IMR-90 (cell line): ENCODE results near the gene SAYSD1. TPM values are rescaled to one million over a fixed set of nuclear protein-coding genes. Genes with fewer than 3 reads are reported as not detected.

Source experiments
- ATAC-seq: fragments of 200-7000 bp; cut with Tn5 transposase; 2 replicates; pipeline ENCODE4 v1.9.1; 2020; ENCODE audit warnings: low read depth, mild to moderate bottlenecking, moderate library complexity
- BruUV-seq: library from RNA; stranded (reverse); fragments of 400-500 nt; replicated peaks from 2 replicates; lab custom pipeline; 2021; lab: Mats Ljungman, UMichigan
- CTCF ChIA-PET: fragments of 300-600 bp; formaldehyde crosslinking; extraction: SDS; loops from one replicate; lab custom pipeline; 2021; ENCODE audit warnings: antibody characterized with exemption; lab: Yijun Ruan, JAX
- POLR2A ChIA-PET: fragments of 300-600 bp; sonication (Branson Sonifier 250); formaldehyde crosslinking; loops from one replicate; lab custom pipeline; 2022; ENCODE audit warnings: antibody characterized with exemption; ENCODE audit not compliant: unreplicated experiment; lab: Charles Lee
- DNase-seq: peaks from one replicate; pipeline ENCODE4 v3.0.0; 2013
- H2AFZ ChIP-seq: replicated peaks from 2 replicates; pipeline ENCODE3; 2013; ENCODE audit warnings: low read length, mild to moderate bottlenecking; ENCODE audit not compliant: poor library complexity
- H2AK5ac ChIP-seq: 2 replicates; pipeline ENCODE4 v1.6.1; 2013; ENCODE audit warnings: low read depth, low read length, inconsistent platforms
- H2AK9ac ChIP-seq: replicated peaks from 2 replicates; pipeline ENCODE3; 2013; ENCODE audit warnings: mild to moderate bottlenecking, low read depth, low read length, moderate library complexity; ENCODE audit not compliant: poor library complexity
- H2BK120ac ChIP-seq: 2 replicates; pipeline ENCODE4 v1.6.1; 2013; ENCODE audit warnings: low read depth, low read length, inconsistent platforms
- H2BK15ac ChIP-seq: 3 replicates; pipeline ENCODE4 v1.6.1; 2013; ENCODE audit warnings: low read depth, low read length, inconsistent platforms
- H2BK20ac ChIP-seq: 2 replicates; pipeline ENCODE4 v1.6.1; 2013; ENCODE audit warnings: low read depth, mild to moderate bottlenecking, inconsistent platforms, low read length, moderate library complexity
- H2BK5ac ChIP-seq: 2 replicates; pipeline ENCODE4 v1.6.1; 2013; ENCODE audit warnings: mild to moderate bottlenecking, low read depth, low read length, inconsistent platforms; ENCODE audit not compliant: poor library complexity, severe bottlenecking
- H3K14ac ChIP-seq: replicated peaks from 2 replicates; pipeline ENCODE4 v1.6.1; 2013; ENCODE audit warnings: low read depth, low read length, inconsistent platforms
- H3K18ac ChIP-seq: 2 replicates; pipeline ENCODE4 v1.6.1; 2013; ENCODE audit warnings: low read depth, low read length, control low read depth
- H3K23ac ChIP-seq: 2 replicates; pipeline ENCODE4 v1.6.1; 2013; ENCODE audit warnings: low read depth, low read length, inconsistent platforms
- H3K27ac ChIP-seq: 2 replicates; pipeline ENCODE4 v1.5.1; 2013; ENCODE audit warnings: mild to moderate bottlenecking, control low read depth, low read length; ENCODE audit not compliant: insufficient read depth
- H3K27me3 ChIP-seq: 2 replicates; pipeline ENCODE4 v1.6.1; 2013; ENCODE audit warnings: low read length; ENCODE audit not compliant: control insufficient read depth, insufficient read depth
- H3K36me3 ChIP-seq: 2 replicates; pipeline ENCODE4 v1.6.1; 2013; ENCODE audit warnings: low read length, mixed read lengths; ENCODE audit not compliant: control insufficient read depth, insufficient read depth
- H3K4ac ChIP-seq: 2 replicates; pipeline ENCODE4 v1.6.1; 2013; ENCODE audit warnings: low read depth, low read length, inconsistent platforms
- H3K4me1 ChIP-seq: 2 replicates; pipeline ENCODE4 v1.6.1; 2013; ENCODE audit warnings: low read length, mixed read lengths; ENCODE audit not compliant: control insufficient read depth, insufficient read depth
- H3K4me2 ChIP-seq: 2 replicates; pipeline ENCODE4 v1.6.1; 2013; ENCODE audit warnings: low read depth, mild to moderate bottlenecking, control low read depth, low read length, moderate library complexity
- H3K4me3 ChIP-seq: 2 replicates; pipeline ENCODE4 v1.5.1; 2013; ENCODE audit warnings: low read depth, mild to moderate bottlenecking, control low read depth, low read length, moderate library complexity; ENCODE audit not compliant: insufficient read depth
- H3K56ac ChIP-seq: 2 replicates; pipeline ENCODE4 v1.6.1; 2013; ENCODE audit warnings: low read length, inconsistent platforms; ENCODE audit not compliant: insufficient read depth; ENCODE audit errors: extremely low read depth
- H3K79me1 ChIP-seq, 2 experiments: 2 replicates each; pipeline ENCODE4 v1.6.1; 2013; ENCODE audit warnings: low read length in 2 of 2, inconsistent platforms in 1 of 2, low read depth in 1 of 2
- H3K9ac ChIP-seq: 2 replicates; pipeline ENCODE4 v1.6.1; 2013; ENCODE audit warnings: low read depth, low read length, control low read depth
- H3K9me1 ChIP-seq: 2 replicates; pipeline ENCODE4 v1.6.1; 2013; ENCODE audit warnings: low read length, inconsistent platforms; ENCODE audit not compliant: insufficient read depth
- H3K9me3 ChIP-seq: 2 replicates; pipeline ENCODE4 v1.6.1; 2013; ENCODE audit warnings: low read length; ENCODE audit not compliant: control insufficient read depth, insufficient read depth
- H4K20me1 ChIP-seq: 2 replicates; pipeline ENCODE4 v1.6.1; 2013; ENCODE audit warnings: low read length, inconsistent platforms; ENCODE audit not compliant: insufficient read depth
- H4K5ac ChIP-seq: 2 replicates; pipeline ENCODE4 v1.6.1; 2013; ENCODE audit warnings: mild to moderate bottlenecking, low read depth, low read length, control low read depth
- H4K8ac ChIP-seq, 2 experiments: 2 replicates each; pipeline ENCODE4 v1.6.1; 2013; ENCODE audit warnings: low read depth in 2 of 2, low read length in 2 of 2, control low read depth in 1 of 2, inconsistent platforms in 1 of 2
- H4K91ac ChIP-seq: 2 replicates; pipeline ENCODE4 v1.6.1; 2013; ENCODE audit warnings: low read depth, low read length, inconsistent platforms; ENCODE audit not compliant: insufficient read depth
- BHLHE40 ChIP-seq: fragments of 150-350 bp; IDR thresholded peaks from 2 replicates; pipeline ENCODE4 v1.6.1; 2016; ENCODE audit warnings: mild to moderate bottlenecking, low read depth, low read length
- CEBPB ChIP-seq: IDR thresholded peaks from 2 replicates; pipeline ENCODE4 v1.6.1; 2012; ENCODE audit warnings: low read depth, low read length, improper control_type of control experiment
- CHD1 ChIP-seq: IDR thresholded peaks from 2 replicates; pipeline ENCODE4 v1.6.1; 2012; ENCODE audit warnings: low read depth, low read length, improper control_type of control experiment
- CTCF ChIP-seq: conservative IDR thresholded peaks from 2 replicates; pipeline ENCODE4 v1.5.1; 2012; ENCODE audit warnings: mild to moderate bottlenecking, low read depth, low read length, improper control_type of control experiment
- ELK1 ChIP-seq: fragments of 150-350 bp; IDR thresholded peaks from 2 replicates; pipeline ENCODE4 v1.6.1; 2016; ENCODE audit warnings: low read depth, mild to moderate bottlenecking, low read length, moderate library complexity, borderline replicate concordance
- FOS ChIP-seq: fragments of 150-350 bp; IDR thresholded peaks from 2 replicates; pipeline ENCODE4 v1.6.1; 2016; ENCODE audit warnings: low read depth, low read length
- MAFK ChIP-seq: IDR thresholded peaks from 2 replicates; pipeline ENCODE4 v1.6.1; 2012; ENCODE audit warnings: low read depth, low read length, improper control_type of control experiment
- MAZ ChIP-seq: IDR thresholded peaks from 2 replicates; pipeline ENCODE4 v1.6.1; 2012; ENCODE audit warnings: low read depth, mild to moderate bottlenecking, low read length, improper control_type of control experiment, moderate library complexity, borderline replicate concordance
- MXI1 ChIP-seq: IDR thresholded peaks from 2 replicates; pipeline ENCODE4 v1.6.1; 2012; ENCODE audit warnings: low read depth, mild to moderate bottlenecking, low read length, moderate library complexity, borderline replicate concordance
- NFE2L2 ChIP-seq: fragments of 150-350 bp; IDR thresholded peaks from 2 replicates; pipeline ENCODE4 v1.6.1; 2016; ENCODE audit warnings: low read depth, mild to moderate bottlenecking, low read length
- POLR2A ChIP-seq: IDR thresholded peaks from 2 replicates; pipeline ENCODE4 v1.6.1; 2012; ENCODE audit warnings: mild to moderate bottlenecking, low read depth, low read length
- RAD21 ChIP-seq: IDR thresholded peaks from 2 replicates; pipeline ENCODE4 v1.6.1; 2012; ENCODE audit warnings: low read length, improper control_type of control experiment
- RCOR1 ChIP-seq: IDR thresholded peaks from 2 replicates; pipeline ENCODE4 v1.6.1; 2012; ENCODE audit warnings: mild to moderate bottlenecking, low read length, improper control_type of control experiment; ENCODE audit not compliant: insufficient replicate concordance
- RFX5 ChIP-seq: IDR thresholded peaks from 2 replicates; pipeline ENCODE4 v1.8.0; 2012; ENCODE audit warnings: low read depth, mild to moderate bottlenecking, low read length, moderate library complexity
- SMC3 ChIP-seq: fragments of 150-350 bp; IDR thresholded peaks from 2 replicates; pipeline ENCODE4 v1.6.1; 2016; ENCODE audit warnings: low read depth, mild to moderate bottlenecking, antibody characterized with exemption, low read length, moderate library complexity
- USF2 ChIP-seq: fragments of 150-350 bp; IDR thresholded peaks from 2 replicates; pipeline ENCODE4 v1.6.1; 2017; ENCODE audit warnings: mild to moderate bottlenecking, antibody characterized with exemption, low read length, low read depth
- WGBS, 2 experiments: methylation state at CpG; one replicate each; pipeline versions ENCODE4 v1.1.5 to v1.1.7; 2013; ENCODE audit warnings: missing lambda C conversion rate in 2 of 2; ENCODE audit not compliant: insufficient read length in 1 of 2; ENCODE audit errors: extremely low coverage in 2 of 2; 5-methylcytosine and 5-hydroxymethylcytosine counted together
- dilution Hi-C: fragments of 300-500 bp; cut with HindIII; formaldehyde crosslinking; loops from one replicate; pipeline ENCODE4 v1.14.3; 2018; ENCODE audit warnings: low sequenced_read_pairs; ENCODE audit not compliant: unreplicated experiment
- in situ Hi-C: fragments of 300-500 bp; cut with MboI; formaldehyde crosslinking; loops from 3 replicates; pipeline ENCODE4 v1.14.3; 2019; ENCODE audit warnings: low sequenced_read_pairs, inconsistent platforms, mixed read lengths
- intact Hi-C: fragments of 100-400 bp; cut with micrococcal nuclease; formaldehyde crosslinking; loops from 2 replicates; pipeline ENCODE4 v1.10.0; 2022
- polyA plus RNA-seq, 3 experiments: library from polyadenylated mRNA; depleted of rRNA; stranded (reverse); fragments of >200 nt; gene quantifications; 2 replicates each; pipeline ENCODE4 v1.2.3, GENCODE V29; 2012; ENCODE audit warnings: low replicate concordance in 1 of 3
- total RNA-seq: library from RNA; depleted of rRNA; stranded (reverse); fragments of >200 nt; gene quantifications from 2 replicates; pipeline ENCODE4 v1.2.3, GENCODE V29; 2012

SAYSD1 gene
- total and polyA plus RNA-seq, 2 of the 4 experiments (the other 2 are of a cell fraction), result 5.7 to 5.9 TPM

GRCh38 chr6:39074486-39074885, 40.5 kb downstream of the SAYSD1 start:
- no peak overlapping the region for H3K27ac ChIP-seq
- DNase-seq (no peak), ATAC-seq (no peak)
- no peak overlapping the region for H2BK15ac ChIP-seq
- no peak overlapping the region for H3K56ac ChIP-seq
- in situ Hi-C loops, result no loop called here
- WGBS, 2 experiments, result 43% methylated on average over 9 of the region's 9 CpGs; no CpG with 5 or more reads in 1 of the 2 experiments
- no peak overlapping the region for H3K4ac ChIP-seq
- H4K8ac ChIP-seq, result no peak overlapping the region
- H3K23ac ChIP-seq, result no peak overlapping the region
- H4K20me1 ChIP-seq, result no peaks in the 10 kb centered on the region
- intact Hi-C loops, result no loop called here
- no peaks in the 10 kb centered on the region; the same call in 1 of the 2 replicates for H3K27me3 ChIP-seq
- no TSS peak for BruUV-seq
- no peaks in the 10 kb centered on the region for H3K9me3 ChIP-seq
- H4K91ac ChIP-seq, result no peak overlapping the region
- ChIA-PET CTCF (no interaction called here), POLR2A (no interaction called here)
- H2AK9ac ChIP-seq, result no peak overlapping the region
- no peak overlapping the region for H4K5ac ChIP-seq
- H3K79me1 ChIP-seq, result no peaks in the 10 kb centered on the region
- H3K4me2 ChIP-seq, result no peak overlapping the region
- H3K4me1 ChIP-seq, result no peaks in the 10 kb centered on the region
- H3K18ac ChIP-seq, result no peak overlapping the region
- H3K14ac ChIP-seq, result no peak overlapping the region
- TF ChIP-seq CHD1 (no peak), CTCF (no peak), BHLHE40 (no peak), RFX5 (no peak), SMC3 (no peak), ELK1 (no peak), RAD21 (no peak), POLR2A (no peak), MAZ (no peak), CEBPB (no peak), USF2 (no peak), NFE2L2 (no peak), FOS (no peak), MAFK (no peak), RCOR1 (no peak), MXI1 (no peak)
- no peak overlapping the region for H2BK5ac ChIP-seq
- no peak overlapping the region for H2AFZ ChIP-seq
- H2AK5ac ChIP-seq, result no peak overlapping the region
- no peak overlapping the region for H3K4me3 ChIP-seq
- no peaks in the 10 kb centered on the region for H3K9me1 ChIP-seq
- H2BK120ac ChIP-seq, result no peak overlapping the region
- H2BK20ac ChIP-seq, result no peak overlapping the region
- no peak overlapping the region for H3K9ac ChIP-seq
- dilution Hi-C loops, result no loop called here
- no peaks in the 10 kb centered on the region for H3K36me3 ChIP-seq
